Measurements from ENCODE around the gene C19orf47. TPM values are rescaled to one million over a fixed set of nuclear protein-coding genes. Genes with fewer than 3 reads are reported as not detected.

C19orf47 gene
- total RNA-seq, 1 experiment from 2014 or later: 18.0 TPM

GRCh38 chr19:40337594-40337993 is 10.6 kb downstream of the C19orf47 start:
- TF ChIP-seq SIN3A (IDR thresholded peaks at IDR 0.05; ENCODE audit: low read depth) (no peak), YY1 (IDR thresholded peaks at IDR 0.05; ENCODE audit: extremely low read depth, insufficient replicate concordance, low read depth, low read length) (no peak), POLR2A (IDR thresholded peaks at IDR 0.05; ENCODE audit: borderline replicate concordance, extremely low read depth, insufficient read depth, insufficient read length) (no peak), EGR1 (IDR thresholded peaks at IDR 0.05; ENCODE audit: low read depth) (no peak), EZH2 (IDR thresholded peaks at IDR 0.05) (no peak), CTCF (IDR thresholded peaks at IDR 0.05 in 2 of 3, conservative IDR thresholded peaks at IDR 0.05 in 1 of 3; ENCODE audit: borderline replicate concordance in 1 of 3, insufficient read depth in 1 of 3, low read depth in 2 of 3, low read length in 2 of 3) (no peak), JUND (IDR thresholded peaks at IDR 0.05) (no peak), SP1 (IDR thresholded peaks at IDR 0.05; ENCODE audit: low read depth) (no peak), SRF (IDR thresholded peaks at IDR 0.05; ENCODE audit: low read depth) (no peak), POLR2AphosphoS5 (IDR thresholded peaks at IDR 0.05; ENCODE audit: low read depth, low read length) (no peak)
- TF ChIP-seq, protein P1, sequence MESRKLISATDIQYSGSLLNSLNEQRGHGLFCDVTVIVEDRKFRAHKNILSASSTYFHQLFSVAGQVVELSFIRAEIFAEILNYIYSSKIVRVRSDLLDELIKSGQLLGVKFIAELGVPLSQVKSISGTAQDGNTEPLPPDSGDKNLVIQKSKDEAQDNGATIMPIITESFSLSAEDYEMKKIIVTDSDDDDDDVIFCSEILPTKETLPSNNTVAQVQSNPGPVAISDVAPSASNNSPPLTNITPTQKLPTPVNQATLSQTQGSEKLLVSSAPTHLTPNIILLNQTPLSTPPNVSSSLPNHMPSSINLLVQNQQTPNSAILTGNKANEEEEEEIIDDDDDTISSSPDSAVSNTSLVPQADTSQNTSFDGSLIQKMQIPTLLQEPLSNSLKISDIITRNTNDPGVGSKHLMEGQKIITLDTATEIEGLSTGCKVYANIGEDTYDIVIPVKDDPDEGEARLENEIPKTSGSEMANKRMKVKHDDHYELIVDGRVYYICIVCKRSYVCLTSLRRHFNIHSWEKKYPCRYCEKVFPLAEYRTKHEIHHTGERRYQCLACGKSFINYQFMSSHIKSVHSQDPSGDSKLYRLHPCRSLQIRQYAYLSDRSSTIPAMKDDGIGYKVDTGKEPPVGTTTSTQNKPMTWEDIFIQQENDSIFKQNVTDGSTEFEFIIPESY (IDR thresholded peaks at IDR 0.05; ENCODE audit: extremely low read depth, insufficient replicate concordance, low read length): no peak

More at GRCh38 chr19:40337594-40337993, 10.6 kb downstream of the C19orf47 start:
- H3K27me3 ChIP-seq (ENCODE audit: insufficient read depth, low read length): no peaks in the 10 kb centered on the region
- peaks cover 21% of the 10 kb centered on the region for H3K79me2 ChIP-seq (ENCODE audit: insufficient read depth, low read length)
- no peak overlapping the region for H3K27ac ChIP-seq (ENCODE audit: low read depth, low read length)
- H3K4me1 ChIP-seq (ENCODE audit: control insufficient read depth in 1 of 2, insufficient read depth in 2 of 2, low read length in 2 of 2): no peaks in the 10 kb centered on the region
- H3K4me2 ChIP-seq (ENCODE audit: low read length): no peak overlapping the region
- RAD21 ChIA-PET (ENCODE audit: low non-redundant PET in 1 of 2, low total read pairs in 2 of 2, uncharacterized antibody in 2 of 2, unreplicated experiment in 2 of 2): no interaction called here
- H2AFZ ChIP-seq (ENCODE audit: low read depth, low read length, poor library complexity, severe bottlenecking): no peak overlapping the region
- intact Hi-C loops (cut with micrococcal nuclease): no loop called here
- H3K9me2 ChIP-seq (ENCODE audit: insufficient read depth): no peaks in the 10 kb centered on the region
- H3K9me3 ChIP-seq (ENCODE audit: control insufficient read depth in 1 of 2, insufficient read depth in 1 of 2, low read depth in 1 of 2, low read length in 2 of 2): no peaks in the 10 kb centered on the region
- CTCF ChIA-PET: no interaction called here
- H4K20me1 ChIP-seq (ENCODE audit: insufficient read depth): no peaks in the 10 kb centered on the region
- H3K4me3 ChIP-seq (replicated peaks in 1 of 2; ENCODE audit: low read depth in 1 of 2, low read length in 2 of 2): no peak overlapping the region
- DNase-seq (ENCODE audit: low read depth, low spot score) (no peak), ATAC-seq (no peak)
- peaks cover 11 to 22% of the 10 kb centered on the region in 2 experiments for H3K36me3 ChIP-seq (ENCODE audit: control insufficient read depth in 1 of 2, insufficient read depth in 2 of 2, low read length in 2 of 2)
- H3K9ac ChIP-seq (ENCODE audit: low read length): no peak overlapping the region
- POLR2A ChIA-PET: no interaction called here
- no TSS peak for BruUV-seq (replicated peaks)
